ENCODE results near the gene CLDN6.

The CLDN6 gene

DNA sequence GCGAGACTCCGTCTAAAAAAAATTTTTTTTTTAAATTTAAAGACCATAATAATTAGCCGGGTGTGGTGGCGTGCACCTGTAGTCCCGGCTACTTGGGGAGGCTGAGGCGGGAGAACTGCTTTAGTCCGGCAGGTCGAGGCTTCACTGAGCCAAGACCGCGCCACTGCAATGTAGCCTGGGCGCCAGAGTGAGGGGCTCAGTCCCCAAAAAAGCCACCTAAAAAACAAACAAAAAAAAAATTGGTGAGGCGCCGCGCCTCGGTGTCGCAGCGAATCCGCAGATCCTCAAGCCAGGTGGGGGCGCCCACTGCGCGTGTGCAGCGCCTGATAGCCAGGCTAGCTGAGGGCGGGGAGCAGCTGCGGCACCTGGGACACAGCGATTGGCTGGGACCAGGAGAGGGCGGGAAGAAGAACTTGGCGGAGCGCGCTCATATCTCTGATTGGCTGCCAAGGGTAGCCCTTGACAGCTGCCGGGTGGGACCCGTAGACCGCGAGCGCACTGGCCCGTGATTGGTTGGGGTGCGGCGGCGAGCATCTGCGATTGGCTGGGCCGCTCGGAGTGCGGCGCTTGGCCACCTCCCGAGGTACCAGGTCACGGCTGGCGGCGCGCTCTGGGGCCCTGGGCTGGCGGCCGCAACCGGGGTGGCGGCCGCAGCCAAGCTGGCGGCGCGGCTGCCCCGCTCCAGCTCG is 14.3 kb downstream of the CLDN6 start:
- no peak for TF ChIP-seq ZFP30 (CRISPR knock-in tag; IDR thresholded peaks at IDR 0.05)
- no peak for TF ChIP-seq ZNF8 (CRISPR knock-in tag; IDR thresholded peaks at IDR 0.05)
- no peak for TF ChIP-seq BACH2 (CRISPR knock-in tag; IDR thresholded peaks at IDR 0.05; ENCODE audit: borderline replicate concordance)
- no peak for TF ChIP-seq ESRRG (CRISPR knock-in tag; IDR thresholded peaks at IDR 0.05)
- no peak for TF ChIP-seq TOX (CRISPR knock-in tag; IDR thresholded peaks at IDR 0.05; ENCODE audit: borderline replicate concordance)
- no peak for TF ChIP-seq GLIS3 (CRISPR knock-in tag; IDR thresholded peaks at IDR 0.05)
- no peak for TF ChIP-seq PPARA (CRISPR knock-in tag; IDR thresholded peaks at IDR 0.05; ENCODE audit: borderline replicate concordance)
- TF ChIP-seq ZFP3 (CRISPR knock-in tag; IDR thresholded peaks at IDR 0.05) = no peak
- TF ChIP-seq ISL1 (CRISPR knock-in tag; IDR thresholded peaks at IDR 0.05) = no peak
- no peak for TF ChIP-seq CREB5 (CRISPR knock-in tag; IDR thresholded peaks at IDR 0.05; ENCODE audit: low read depth)
- no peak for TF ChIP-seq ARNTL (CRISPR knock-in tag; IDR thresholded peaks at IDR 0.05; ENCODE audit: borderline replicate concordance, low read depth)

DNA sequence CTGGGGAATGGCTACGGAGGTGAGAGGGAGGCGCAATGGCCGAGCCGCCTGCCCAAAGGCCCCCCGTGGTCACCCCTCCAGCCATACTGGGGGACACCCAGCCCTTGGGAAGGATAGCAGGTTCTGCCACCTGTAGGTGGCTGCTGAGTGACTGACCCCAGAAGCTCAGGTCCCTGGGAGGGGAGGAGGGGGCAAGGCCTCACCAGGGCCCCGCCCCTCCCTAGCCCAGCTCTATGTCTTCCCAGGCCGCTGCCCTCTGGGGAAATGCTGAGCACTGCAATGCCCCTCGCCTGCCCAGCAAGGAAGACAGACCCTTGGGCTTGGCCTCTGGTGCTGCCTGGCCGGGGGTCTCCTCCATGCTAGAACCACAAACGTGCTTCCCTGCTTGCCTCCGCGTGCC is 16.7 kb downstream of the CLDN6 start:
- no peak for ATAC-seq
- TF ChIP-seq CSDC2 (CRISPR knock-in tag; IDR thresholded peaks at IDR 0.05) (no peak), TSHZ2 (CRISPR knock-in tag; IDR thresholded peaks at IDR 0.05) (no peak), CSRNP3 (CRISPR knock-in tag; IDR thresholded peaks at IDR 0.05) (no peak), GLIS3 (CRISPR knock-in tag; IDR thresholded peaks at IDR 0.05) (no peak), ARNTL (CRISPR knock-in tag; IDR thresholded peaks at IDR 0.05; ENCODE audit: borderline replicate concordance, low read depth) (no peak)

More for the DNA sequence above, 14.3 kb downstream of the CLDN6 start:
- peak; percentile 99 for ATAC-seq

- TF ChIP-seq OSR1 (CRISPR knock-in tag; IDR thresholded peaks at IDR 0.05) (no peak), ESRRG (CRISPR knock-in tag; IDR thresholded peaks at IDR 0.05) (no peak), CSDC2 (CRISPR knock-in tag; IDR thresholded peaks at IDR 0.05) (no peak), ZNF70 (CRISPR knock-in tag; IDR thresholded peaks at IDR 0.05) (no peak), ARNTL (CRISPR knock-in tag; IDR thresholded peaks at IDR 0.05; ENCODE audit: borderline replicate concordance, low read depth) (no peak), PATZ1 (CRISPR knock-in tag; IDR thresholded peaks at IDR 0.05; ENCODE audit: borderline replicate concordance) (no peak), ZNF8 (CRISPR knock-in tag; IDR thresholded peaks at IDR 0.05) (no peak), ZFP3 (CRISPR knock-in tag; IDR thresholded peaks at IDR 0.05) (no peak)
- no peak for ATAC-seq
Measured at GRCh38 chr16:3000540-3000939, 17.4 kb downstream of the CLDN6 start.

GRCh38 chr16:2999929-3000328 is 18.1 kb downstream of the CLDN6 start:
- ATAC-seq = no peak
- TF ChIP-seq POU6F1 (CRISPR knock-in tag; IDR thresholded peaks at IDR 0.05; ENCODE audit: borderline replicate concordance, low read depth) = no peak
- no peak for TF ChIP-seq ZFP3 (CRISPR knock-in tag; IDR thresholded peaks at IDR 0.05)
- TF ChIP-seq SNAI2 (CRISPR knock-in tag; IDR thresholded peaks at IDR 0.05) = no peak
- TF ChIP-seq ZFP30 (CRISPR knock-in tag; IDR thresholded peaks at IDR 0.05) = no peak
- no peak for TF ChIP-seq TSHZ2 (CRISPR knock-in tag; IDR thresholded peaks at IDR 0.05)
- TF ChIP-seq GLIS3 (CRISPR knock-in tag; IDR thresholded peaks at IDR 0.05) = no peak
- TF ChIP-seq PATZ1 (CRISPR knock-in tag; IDR thresholded peaks at IDR 0.05; ENCODE audit: borderline replicate concordance) = no peak
- no peak for TF ChIP-seq ZC3H10 (CRISPR knock-in tag; IDR thresholded peaks at IDR 0.05)
- no peak for TF ChIP-seq ARNTL (CRISPR knock-in tag; IDR thresholded peaks at IDR 0.05; ENCODE audit: borderline replicate concordance, low read depth)
- TF ChIP-seq ZNF70 (CRISPR knock-in tag; IDR thresholded peaks at IDR 0.05) = no peak
- no peak for TF ChIP-seq CSDC2 (CRISPR knock-in tag; IDR thresholded peaks at IDR 0.05)
- no peak for TF ChIP-seq ISL1 (CRISPR knock-in tag; IDR thresholded peaks at IDR 0.05)
- TF ChIP-seq OSR1 (CRISPR knock-in tag; IDR thresholded peaks at IDR 0.05) = no peak
